Muscle layer of colon (tissue), 2 donors: ENCODE data around the gene GSE1.

Source experiments
- H3K27ac ChIP-seq: one replicate; pipeline ENCODE4 v1.7.0; 2013; ENCODE audit warnings: low read depth, mild to moderate bottlenecking, low read length, moderate library complexity
- H3K27me3 ChIP-seq, 2 donors: one replicate each; pipeline ENCODE4 v1.7.0; 2013; ENCODE audit warnings: low read length in 2 of 2, mild to moderate bottlenecking in 2 of 2; ENCODE audit not compliant: insufficient read depth in 2 of 2, control insufficient read depth in 1 of 2
- H3K36me3 ChIP-seq: one replicate; pipeline ENCODE4 v1.7.0; 2013; ENCODE audit warnings: mild to moderate bottlenecking, low read length; ENCODE audit not compliant: insufficient read depth
- H3K4me1 ChIP-seq: one replicate; pipeline ENCODE4 v1.7.0; 2013; ENCODE audit warnings: mild to moderate bottlenecking, low read length; ENCODE audit not compliant: insufficient read depth
- H3K4me3 ChIP-seq, 2 donors: one replicate each; pipeline ENCODE4 v1.7.0; 2013; ENCODE audit warnings: low read length in 2 of 2, low read depth in 1 of 2, mild to moderate bottlenecking in 1 of 2, moderate library complexity in 1 of 2
- H3K9ac ChIP-seq: one replicate; pipeline ENCODE4 v1.7.0; 2013; ENCODE audit warnings: low read length
- H3K9me3 ChIP-seq: one replicate; pipeline ENCODE4 v1.7.0; 2013; ENCODE audit warnings: mild to moderate bottlenecking, low read length
- donor health status: abdominal sarcoma.
- donor health status: Adenocarcinoma of cecum.

Gene GSE1

GRCh38 chr16:85605051-85605911, 7.8 kb upstream of the GSE1 start:
- H3K9me3 ChIP-seq, result no peaks in the 10 kb centered on the region
- peaks cover 4% of the 10 kb centered on the region for H3K36me3 ChIP-seq
- peak overlapping the region; percentile 1 for H3K9ac ChIP-seq
- no peaks in the 10 kb centered on the region for H3K27me3 ChIP-seq
- H3K4me1 ChIP-seq, result peaks cover 77% of the 10 kb centered on the region
- H3K27ac ChIP-seq, result peak overlapping the region; percentile 54
- peak overlapping the region in 1 of 2 donors; percentile 14 for H3K4me3 ChIP-seq

GRCh38 chr16:85605912-85606841, 6.9 kb upstream of the GSE1 start:
- peak overlapping the region; percentile 54 for H3K27ac ChIP-seq
- H3K9me3 ChIP-seq, result no peaks in the 10 kb centered on the region

GRCh38 chr16:85606904-85607303, 6.2 kb upstream of the GSE1 start:
- peaks cover 67% of the 10 kb centered on the region for H3K4me1 ChIP-seq
- peak overlapping the region in 1 of 2 donors; percentile 23 for H3K4me3 ChIP-seq
- peak overlapping the region; percentile 59 for H3K27ac ChIP-seq
- H3K9me3 ChIP-seq, result no peaks in the 10 kb centered on the region
- no peaks in the 10 kb centered on the region for H3K27me3 ChIP-seq
- peaks cover 4% of the 10 kb centered on the region for H3K36me3 ChIP-seq
- peak overlapping the region; percentile 21 for H3K9ac ChIP-seq

More at GRCh38 chr16:85605912-85606841, 6.9 kb upstream of the GSE1 start:
- Histone ChIP-seq H3K4me1 (peaks cover 74% of the 10 kb centered on the region), H3K27me3 (no peaks in the 10 kb centered on the region), H3K9ac (peak overlapping the region; percentile 1), H3K4me3 (no peak overlapping the region), H3K36me3 (peaks cover 4% of the 10 kb centered on the region)

- Histone ChIP-seq H3K27me3 (no peaks in the 10 kb centered on the region), H3K4me3 (peak overlapping the region in 1 of 2 donors; percentile 23), H3K36me3 (peaks cover 4% of the 10 kb centered on the region), H3K4me1 (peaks cover 63% of the 10 kb centered on the region), H3K9me3 (no peaks in the 10 kb centered on the region), H3K27ac (peak overlapping the region; percentile 59), H3K9ac (peak overlapping the region; percentile 21)
These were observed 5.8 kb upstream of the GSE1 start for GRCh38 chr16:85607321-85607765.

GRCh38 chr16:85607796-85608514, 5.2 kb upstream of the GSE1 start:
- H3K27ac ChIP-seq, result peak overlapping the region; percentile 59
- peak overlapping the region in 1 of 2 donors; percentile 23 for H3K4me3 ChIP-seq
- peak overlapping the region; percentile 39 for H3K9ac ChIP-seq
- peaks cover 61% of the 10 kb centered on the region for H3K4me1 ChIP-seq
- no peaks in the 10 kb centered on the region for H3K27me3 ChIP-seq
- no peaks in the 10 kb centered on the region for H3K9me3 ChIP-seq
- H3K36me3 ChIP-seq, result peaks cover 4% of the 10 kb centered on the region

- H3K27ac ChIP-seq, result no peak overlapping the region
- H3K4me1 ChIP-seq, result peaks cover 56% of the 10 kb centered on the region
- no peaks in the 10 kb centered on the region for H3K27me3 ChIP-seq
- H3K9ac ChIP-seq, result no peak overlapping the region
- no peak overlapping the region for H3K4me3 ChIP-seq
- H3K36me3 ChIP-seq, result peaks cover 4% of the 10 kb centered on the region
- H3K9me3 ChIP-seq, result no peaks in the 10 kb centered on the region
These were observed 4.6 kb upstream of the GSE1 start for GRCh38 chr16:85608515-85608885.

GRCh38 chr16:85608887-85609286, 4.2 kb upstream of the GSE1 start:
- peaks cover 4% of the 10 kb centered on the region for H3K36me3 ChIP-seq
- no peaks in the 10 kb centered on the region for H3K27me3 ChIP-seq
- H3K4me3 ChIP-seq, result no peak overlapping the region
- peak overlapping the region; percentile 17 for H3K27ac ChIP-seq
- no peak overlapping the region for H3K9ac ChIP-seq
- no peaks in the 10 kb centered on the region for H3K9me3 ChIP-seq
- peaks cover 54% of the 10 kb centered on the region for H3K4me1 ChIP-seq

- H3K36me3 ChIP-seq, result peaks cover 4% of the 10 kb centered on the region
- no peak overlapping the region for H3K4me3 ChIP-seq
- no peak overlapping the region for H3K9ac ChIP-seq
- H3K4me1 ChIP-seq, result peaks cover 56% of the 10 kb centered on the region
- H3K27me3 ChIP-seq, result no peaks in the 10 kb centered on the region
- no peaks in the 10 kb centered on the region for H3K9me3 ChIP-seq
- H3K27ac ChIP-seq, result peak overlapping the region; percentile 17
These were observed 3.6 kb upstream of the GSE1 start for GRCh38 chr16:85609539-85609938.

- Histone ChIP-seq H3K27ac (peak overlapping the region; percentile 76), H3K27me3 (no peaks in the 10 kb centered on the region), H3K9ac (no peak overlapping the region), H3K4me1 (peaks cover 60% of the 10 kb centered on the region), H3K36me3 (peaks cover 4% of the 10 kb centered on the region), H3K9me3 (no peaks in the 10 kb centered on the region), H3K4me3 (peak overlapping the region in 1 of 2 donors; percentile 38)
These were observed 3.1 kb upstream of the GSE1 start for GRCh38 chr16:85610059-85610445.

GRCh38 chr16:85610446-85611193, 2.5 kb upstream of the GSE1 start:
- peaks cover 60% of the 10 kb centered on the region for H3K4me1 ChIP-seq
- peaks cover 4% of the 10 kb centered on the region for H3K36me3 ChIP-seq
- H3K27ac ChIP-seq, result peak overlapping the region; percentile 76
- no peaks in the 10 kb centered on the region for H3K27me3 ChIP-seq
- H3K9ac ChIP-seq, result no peak overlapping the region
- H3K4me3 ChIP-seq, result peak overlapping the region; percentile 32 to 38
- no peaks in the 10 kb centered on the region for H3K9me3 ChIP-seq
